DMS53 (cell line): Measurements from ENCODE around the gene ASTN1.

Source experiments
- DNase-seq: peaks from one replicate; lab custom pipeline; 2025; lab: John Stamatoyannopoulos, UW

The ASTN1 gene

GRCh38 chr1:176837708-176838107, 326.8 kb downstream of the ASTN1 start:
- DNase-seq: no peak

DNA sequence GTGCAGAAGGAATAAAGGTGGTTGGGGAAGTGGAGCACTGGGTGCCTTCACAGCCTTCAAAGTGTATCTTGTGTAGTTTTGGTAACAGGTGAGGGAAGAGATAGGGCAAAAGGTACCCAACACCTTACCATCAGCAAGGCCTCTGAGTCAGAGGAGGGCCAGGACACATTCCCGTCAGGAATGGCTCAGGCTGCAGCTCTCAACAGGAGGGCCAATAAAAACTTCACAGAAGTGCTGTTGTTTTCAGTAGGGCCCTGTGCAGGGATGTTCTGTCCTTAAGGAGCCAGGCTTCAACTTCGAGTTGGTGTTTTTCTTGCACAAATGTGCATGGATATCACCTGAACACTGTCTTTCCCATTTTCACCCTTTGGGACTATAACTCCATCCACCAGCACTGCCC, 333.4 kb downstream of the ASTN1 start:
- no peak for DNase-seq

DNA sequence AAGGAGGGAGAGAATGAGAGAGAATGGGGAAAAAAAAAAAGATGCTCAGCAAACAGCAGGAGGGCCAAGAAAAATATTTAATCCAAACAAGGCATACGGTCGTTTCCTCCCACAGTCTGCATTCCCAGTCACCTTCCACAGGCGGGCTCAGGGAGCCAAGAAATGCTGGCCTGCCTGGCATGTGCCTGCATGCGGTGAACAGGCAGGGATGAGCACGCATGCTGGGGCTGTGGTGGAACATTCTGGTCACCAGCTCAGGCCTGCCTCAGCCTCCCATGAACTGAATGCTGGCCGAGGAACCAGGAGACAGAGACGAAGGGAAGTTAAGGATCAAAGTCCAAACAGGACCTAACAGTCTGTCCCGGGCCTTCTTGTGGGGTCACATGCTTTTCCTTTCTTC, 335.3 kb downstream of the ASTN1 start:
- DNase-seq: no peak

- peak; percentile 93 for DNase-seq
These were observed 338.2 kb downstream of the ASTN1 start for GRCh38 chr1:176826265-176826664.

GRCh38 chr1:176820391-176821031, 344.0 kb downstream of the ASTN1 start:
- DNase-seq: no peak

DNA sequence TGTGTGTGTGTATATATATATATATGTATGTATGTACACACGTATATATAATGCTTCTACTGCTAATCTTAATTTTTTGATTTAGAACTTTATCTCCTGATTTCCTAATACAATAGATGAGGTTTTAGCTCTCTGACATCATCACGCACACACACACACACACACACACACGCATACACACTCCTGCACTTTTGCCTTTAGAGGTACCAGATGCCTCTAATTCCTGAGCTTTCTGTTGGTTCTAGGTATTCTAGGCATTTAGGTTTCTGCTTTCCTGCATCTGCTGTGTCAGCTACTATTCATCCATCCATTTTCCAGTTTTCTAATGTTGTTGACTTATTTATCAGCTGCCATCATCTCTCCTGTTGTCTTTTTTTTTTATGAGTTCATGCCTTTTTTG, 348.3 kb downstream of the ASTN1 start:
- DNase-seq: no peak

- DNase-seq: no peak
These were observed 348.9 kb downstream of the ASTN1 start for GRCh38 chr1:176815621-176816020.

GRCh38 chr1:176811511-176812288, 352.8 kb downstream of the ASTN1 start:
- no peak for DNase-seq

GRCh38 chr1:176809292-176809691, 355.2 kb downstream of the ASTN1 start:
- no peak for DNase-seq
